SK-N-MC (cell line): ENCODE measurements around the gene SAMSN1.

Experiments used
- EZH2 ChIP-seq: fragments of 200-600 bp; sonication (generic); IDR thresholded peaks from one replicate; pipeline ENCODE4 v1.6.1; 2017; ENCODE audit warnings: antibody characterized with exemption
- FOXP2 ChIP-seq: optimal IDR thresholded peaks from 2 replicates; pipeline ENCODE3; 2011; ENCODE audit warnings: mild to moderate bottlenecking, moderate library complexity; ENCODE audit not compliant: insufficient read depth; ENCODE audit errors: extremely low read length, control extremely low read depth
- POLR2AphosphoS5 ChIP-seq: IDR thresholded peaks from 2 replicates; pipeline ENCODE4 v1.6.1; 2012; ENCODE audit warnings: mild to moderate bottlenecking, low read depth, low read length, borderline replicate concordance

DNA sequence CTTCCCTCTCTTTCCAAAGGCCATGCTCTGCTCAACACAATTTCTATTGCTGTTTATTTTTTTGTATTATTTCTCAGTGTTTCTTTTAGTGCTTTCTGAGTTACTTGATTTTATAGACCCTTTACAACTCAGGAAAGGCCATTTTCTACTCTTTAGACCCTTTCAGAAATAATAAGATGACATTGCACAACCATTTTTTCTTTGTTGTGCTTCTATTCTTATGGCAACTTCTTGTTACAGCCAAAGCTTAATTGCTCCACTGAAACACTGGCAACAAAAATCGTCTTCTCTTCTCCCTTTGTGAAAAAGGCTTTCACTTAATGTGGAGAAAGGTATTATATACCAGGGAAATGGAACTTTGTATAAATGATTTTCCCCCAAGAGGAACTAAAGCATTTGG, 39.0 kb upstream of the SAMSN1 start:
- TF ChIP-seq POLR2AphosphoS5, result no peak
- TF ChIP-seq EZH2, result no peak
- no peak for TF ChIP-seq FOXP2
